IMR-90 (cell line): ENCODE results near the gene MIPEP. TPM values are rescaled to one million over a fixed set of nuclear protein-coding genes. Genes with fewer than 3 reads are reported as not detected.

Experiments used
- ATAC-seq: fragments of 200-7000 bp; cut with Tn5 transposase; 2 replicates; pipeline ENCODE4 v1.9.1; 2020; ENCODE audit warnings: low read depth, mild to moderate bottlenecking, moderate library complexity
- BruUV-seq: library from RNA; stranded (reverse); fragments of 400-500 nt; replicated peaks from 2 replicates; lab custom pipeline; 2021; lab: Mats Ljungman, UMichigan
- CTCF ChIA-PET: fragments of 300-600 bp; formaldehyde crosslinking; extraction: SDS; loops from one replicate; lab custom pipeline; 2021; ENCODE audit warnings: antibody characterized with exemption; lab: Yijun Ruan, JAX
- POLR2A ChIA-PET: fragments of 300-600 bp; sonication (Branson Sonifier 250); formaldehyde crosslinking; loops from one replicate; lab custom pipeline; 2022; ENCODE audit warnings: antibody characterized with exemption; ENCODE audit not compliant: unreplicated experiment; lab: Charles Lee
- DNase-seq: peaks from one replicate; pipeline ENCODE4 v3.0.0; 2013
- H2AFZ ChIP-seq: replicated peaks from 2 replicates; pipeline ENCODE3; 2013; ENCODE audit warnings: low read length, mild to moderate bottlenecking; ENCODE audit not compliant: poor library complexity
- H2AK5ac ChIP-seq: 2 replicates; pipeline ENCODE4 v1.6.1; 2013; ENCODE audit warnings: low read depth, low read length, inconsistent platforms
- H2AK9ac ChIP-seq: replicated peaks from 2 replicates; pipeline ENCODE3; 2013; ENCODE audit warnings: mild to moderate bottlenecking, low read depth, low read length, moderate library complexity; ENCODE audit not compliant: poor library complexity
- H2BK120ac ChIP-seq: 2 replicates; pipeline ENCODE4 v1.6.1; 2013; ENCODE audit warnings: low read depth, low read length, inconsistent platforms
- H2BK15ac ChIP-seq: 3 replicates; pipeline ENCODE4 v1.6.1; 2013; ENCODE audit warnings: low read depth, low read length, inconsistent platforms
- H2BK20ac ChIP-seq: 2 replicates; pipeline ENCODE4 v1.6.1; 2013; ENCODE audit warnings: low read depth, mild to moderate bottlenecking, inconsistent platforms, low read length, moderate library complexity
- H2BK5ac ChIP-seq: 2 replicates; pipeline ENCODE4 v1.6.1; 2013; ENCODE audit warnings: mild to moderate bottlenecking, low read depth, low read length, inconsistent platforms; ENCODE audit not compliant: poor library complexity, severe bottlenecking
- H3K14ac ChIP-seq: replicated peaks from 2 replicates; pipeline ENCODE4 v1.6.1; 2013; ENCODE audit warnings: low read depth, low read length, inconsistent platforms
- H3K18ac ChIP-seq: 2 replicates; pipeline ENCODE4 v1.6.1; 2013; ENCODE audit warnings: low read depth, low read length, control low read depth
- H3K23ac ChIP-seq: 2 replicates; pipeline ENCODE4 v1.6.1; 2013; ENCODE audit warnings: low read depth, low read length, inconsistent platforms
- H3K27ac ChIP-seq: 2 replicates; pipeline ENCODE4 v1.5.1; 2013; ENCODE audit warnings: mild to moderate bottlenecking, control low read depth, low read length; ENCODE audit not compliant: insufficient read depth
- H3K27me3 ChIP-seq: 2 replicates; pipeline ENCODE4 v1.6.1; 2013; ENCODE audit warnings: low read length; ENCODE audit not compliant: control insufficient read depth, insufficient read depth
- H3K36me3 ChIP-seq: 2 replicates; pipeline ENCODE4 v1.6.1; 2013; ENCODE audit warnings: low read length, mixed read lengths; ENCODE audit not compliant: control insufficient read depth, insufficient read depth
- H3K4ac ChIP-seq: 2 replicates; pipeline ENCODE4 v1.6.1; 2013; ENCODE audit warnings: low read depth, low read length, inconsistent platforms
- H3K4me1 ChIP-seq: 2 replicates; pipeline ENCODE4 v1.6.1; 2013; ENCODE audit warnings: low read length, mixed read lengths; ENCODE audit not compliant: control insufficient read depth, insufficient read depth
- H3K4me2 ChIP-seq: 2 replicates; pipeline ENCODE4 v1.6.1; 2013; ENCODE audit warnings: low read depth, mild to moderate bottlenecking, control low read depth, low read length, moderate library complexity
- H3K4me3 ChIP-seq: 2 replicates; pipeline ENCODE4 v1.5.1; 2013; ENCODE audit warnings: low read depth, mild to moderate bottlenecking, control low read depth, low read length, moderate library complexity; ENCODE audit not compliant: insufficient read depth
- H3K56ac ChIP-seq: 2 replicates; pipeline ENCODE4 v1.6.1; 2013; ENCODE audit warnings: low read length, inconsistent platforms; ENCODE audit not compliant: insufficient read depth; ENCODE audit errors: extremely low read depth
- H3K79me1 ChIP-seq, 2 experiments: 2 replicates each; pipeline ENCODE4 v1.6.1; 2013; ENCODE audit warnings: low read length in 2 of 2, inconsistent platforms in 1 of 2, low read depth in 1 of 2
- H3K9ac ChIP-seq: 2 replicates; pipeline ENCODE4 v1.6.1; 2013; ENCODE audit warnings: low read depth, low read length, control low read depth
- H3K9me1 ChIP-seq: 2 replicates; pipeline ENCODE4 v1.6.1; 2013; ENCODE audit warnings: low read length, inconsistent platforms; ENCODE audit not compliant: insufficient read depth
- H3K9me3 ChIP-seq: 2 replicates; pipeline ENCODE4 v1.6.1; 2013; ENCODE audit warnings: low read length; ENCODE audit not compliant: control insufficient read depth, insufficient read depth
- H4K20me1 ChIP-seq: 2 replicates; pipeline ENCODE4 v1.6.1; 2013; ENCODE audit warnings: low read length, inconsistent platforms; ENCODE audit not compliant: insufficient read depth
- H4K5ac ChIP-seq: 2 replicates; pipeline ENCODE4 v1.6.1; 2013; ENCODE audit warnings: mild to moderate bottlenecking, low read depth, low read length, control low read depth
- H4K8ac ChIP-seq, 2 experiments: 2 replicates each; pipeline ENCODE4 v1.6.1; 2013; ENCODE audit warnings: low read depth in 2 of 2, low read length in 2 of 2, control low read depth in 1 of 2, inconsistent platforms in 1 of 2
- H4K91ac ChIP-seq: 2 replicates; pipeline ENCODE4 v1.6.1; 2013; ENCODE audit warnings: low read depth, low read length, inconsistent platforms; ENCODE audit not compliant: insufficient read depth
- BHLHE40 ChIP-seq: fragments of 150-350 bp; IDR thresholded peaks from 2 replicates; pipeline ENCODE4 v1.6.1; 2016; ENCODE audit warnings: mild to moderate bottlenecking, low read depth, low read length
- CEBPB ChIP-seq: IDR thresholded peaks from 2 replicates; pipeline ENCODE4 v1.6.1; 2012; ENCODE audit warnings: low read depth, low read length, improper control_type of control experiment
- CHD1 ChIP-seq: IDR thresholded peaks from 2 replicates; pipeline ENCODE4 v1.6.1; 2012; ENCODE audit warnings: low read depth, low read length, improper control_type of control experiment
- FOS ChIP-seq: fragments of 150-350 bp; IDR thresholded peaks from 2 replicates; pipeline ENCODE4 v1.6.1; 2016; ENCODE audit warnings: low read depth, low read length
- MAFK ChIP-seq: IDR thresholded peaks from 2 replicates; pipeline ENCODE4 v1.6.1; 2012; ENCODE audit warnings: low read depth, low read length, improper control_type of control experiment
- MXI1 ChIP-seq: IDR thresholded peaks from 2 replicates; pipeline ENCODE4 v1.6.1; 2012; ENCODE audit warnings: low read depth, mild to moderate bottlenecking, low read length, moderate library complexity, borderline replicate concordance
- NFE2L2 ChIP-seq: fragments of 150-350 bp; IDR thresholded peaks from 2 replicates; pipeline ENCODE4 v1.6.1; 2016; ENCODE audit warnings: low read depth, mild to moderate bottlenecking, low read length
- POLR2A ChIP-seq: IDR thresholded peaks from 2 replicates; pipeline ENCODE4 v1.6.1; 2012; ENCODE audit warnings: mild to moderate bottlenecking, low read depth, low read length
- RAD21 ChIP-seq: IDR thresholded peaks from 2 replicates; pipeline ENCODE4 v1.6.1; 2012; ENCODE audit warnings: low read length, improper control_type of control experiment
- RCOR1 ChIP-seq: IDR thresholded peaks from 2 replicates; pipeline ENCODE4 v1.6.1; 2012; ENCODE audit warnings: mild to moderate bottlenecking, low read length, improper control_type of control experiment; ENCODE audit not compliant: insufficient replicate concordance
- WGBS, 2 experiments: methylation state at CpG; one replicate each; pipeline versions ENCODE4 v1.1.5 to v1.1.7; 2013; ENCODE audit warnings: missing lambda C conversion rate in 2 of 2; ENCODE audit not compliant: insufficient read length in 1 of 2; ENCODE audit errors: extremely low coverage in 2 of 2; 5-methylcytosine and 5-hydroxymethylcytosine counted together
- dilution Hi-C: fragments of 300-500 bp; cut with HindIII; formaldehyde crosslinking; loops from one replicate; pipeline ENCODE4 v1.14.3; 2018; ENCODE audit warnings: low sequenced_read_pairs; ENCODE audit not compliant: unreplicated experiment
- in situ Hi-C: fragments of 300-500 bp; cut with MboI; formaldehyde crosslinking; loops from 3 replicates; pipeline ENCODE4 v1.14.3; 2019; ENCODE audit warnings: low sequenced_read_pairs, inconsistent platforms, mixed read lengths
- intact Hi-C: fragments of 100-400 bp; cut with micrococcal nuclease; formaldehyde crosslinking; loops from 2 replicates; pipeline ENCODE4 v1.10.0; 2022
- polyA plus RNA-seq, 3 experiments: library from polyadenylated mRNA; depleted of rRNA; stranded (reverse); fragments of >200 nt; gene quantifications; 2 replicates each; pipeline ENCODE4 v1.2.3, GENCODE V29; 2012; ENCODE audit warnings: low replicate concordance in 1 of 3
- total RNA-seq: library from RNA; depleted of rRNA; stranded (reverse); fragments of >200 nt; gene quantifications from 2 replicates; pipeline ENCODE4 v1.2.3, GENCODE V29; 2012
- TF ChIP-seq, protein P1 (sequence below): fragments of 150-350 bp; IDR thresholded peaks from 2 replicates; pipeline ENCODE4 v1.6.1; 2016; ENCODE audit warnings: low read depth, mild to moderate bottlenecking, low read length, moderate library complexity, borderline replicate concordance
- TF ChIP-seq, protein P2 (sequence below): conservative IDR thresholded peaks from 2 replicates; pipeline ENCODE4 v1.5.1; 2012; ENCODE audit warnings: mild to moderate bottlenecking, low read depth, low read length, improper control_type of control experiment

The MIPEP gene
- total and polyA plus RNA-seq, 2 of the 4 experiments (the other 2 are of a cell fraction), result 15.0 to 21.5 TPM

DNA sequence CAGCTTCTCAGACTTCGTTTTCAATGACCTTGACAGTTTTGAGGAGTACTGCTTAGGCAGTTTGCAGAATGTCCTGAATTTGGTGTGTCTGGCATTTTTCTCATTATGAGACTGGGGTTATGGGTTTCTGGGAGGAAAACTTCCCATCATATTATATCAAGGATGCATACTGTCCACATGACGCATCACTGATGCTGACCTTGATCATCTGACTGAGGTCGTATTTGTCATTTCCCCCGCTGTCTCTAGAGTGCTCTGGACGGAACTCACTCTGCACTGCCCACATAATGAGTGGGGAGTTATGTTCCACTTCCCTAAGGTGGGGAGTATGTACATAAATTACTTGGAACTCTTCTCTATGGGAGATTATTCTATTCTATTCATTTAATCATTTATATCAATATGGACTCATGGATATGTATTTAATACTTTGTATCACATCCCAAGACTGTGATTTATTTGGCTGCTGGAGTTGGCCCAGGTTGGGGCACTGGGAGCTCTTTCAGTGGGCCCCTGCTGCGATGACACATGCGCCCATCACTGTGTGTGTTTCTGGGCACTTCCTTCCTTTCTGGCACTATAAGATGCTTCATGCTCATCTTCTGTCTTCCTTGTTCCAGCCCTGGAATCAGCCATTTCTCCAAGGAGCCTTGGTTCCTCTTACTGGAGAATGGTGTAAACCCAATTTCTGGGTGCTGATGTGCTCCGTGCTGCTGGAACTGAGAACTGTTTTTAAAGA lies 138.6 kb downstream of the MIPEP start:
- peak overlapping the region; percentile 44; the same call in 1 of the 2 replicates for H3K23ac ChIP-seq
- H4K20me1 ChIP-seq, result no peaks in the 10 kb centered on the region
- H2BK15ac ChIP-seq, result peak overlapping the region; percentile 55; the same call in 2 of the 3 replicates
- POLR2A ChIA-PET, result no interaction called here
- peak overlapping the region; percentile 82; the same call in 1 of the 2 replicates for H3K27ac ChIP-seq
- peak overlapping the region; percentile 84 for H4K5ac ChIP-seq
- no TSS peak for BruUV-seq
- peaks cover 30% of the 10 kb centered on the region for H3K4me1 ChIP-seq
- H4K91ac ChIP-seq, result peak overlapping the region; percentile 90
- no peak overlapping the region for H3K4me2 ChIP-seq
- ATAC-seq, result no peak
- no peaks in the 10 kb centered on the region for H3K9me3 ChIP-seq
- H3K56ac ChIP-seq, result peak overlapping the region; percentile 2; the same call in 1 of the 2 replicates
- intact Hi-C loops (loop anchor here (5.0 kb wide), 1 partner anchor 73 kb away; no protein-coding TSS in a partner anchor), dilution Hi-C loops (no loop called here), in situ Hi-C loops (no loop called here)
- CTCF ChIA-PET, result interaction anchor here (0.8 to 1.2 kb wide), 3 partner anchors 8 to 38 kb away, joined by 3 read pairs; no protein-coding TSS in a partner anchor
- H3K36me3 ChIP-seq, result peaks cover 4% of the 10 kb centered on the region; the same call in 1 of the 2 replicates
- H2AK5ac ChIP-seq, result peak overlapping the region; percentile 94
- no peak overlapping the region for H3K9ac ChIP-seq
- no peak overlapping the region for H3K4me3 ChIP-seq
- H2BK5ac ChIP-seq, result peak overlapping the region; percentile 96
- TF ChIP-seq BHLHE40 (no peak), MXI1 (no peak), NFE2L2 (no peak), POLR2A (no peak), CHD1 (no peak), RAD21 (no peak), RCOR1 (no peak), MAFK (no peak), CEBPB (no peak), FOS (no peak)
- TF ChIP-seq, protein P1, sequence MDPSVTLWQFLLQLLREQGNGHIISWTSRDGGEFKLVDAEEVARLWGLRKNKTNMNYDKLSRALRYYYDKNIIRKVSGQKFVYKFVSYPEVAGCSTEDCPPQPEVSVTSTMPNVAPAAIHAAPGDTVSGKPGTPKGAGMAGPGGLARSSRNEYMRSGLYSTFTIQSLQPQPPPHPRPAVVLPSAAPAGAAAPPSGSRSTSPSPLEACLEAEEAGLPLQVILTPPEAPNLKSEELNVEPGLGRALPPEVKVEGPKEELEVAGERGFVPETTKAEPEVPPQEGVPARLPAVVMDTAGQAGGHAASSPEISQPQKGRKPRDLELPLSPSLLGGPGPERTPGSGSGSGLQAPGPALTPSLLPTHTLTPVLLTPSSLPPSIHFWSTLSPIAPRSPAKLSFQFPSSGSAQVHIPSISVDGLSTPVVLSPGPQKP, result no peak
- TF ChIP-seq, protein P2, sequence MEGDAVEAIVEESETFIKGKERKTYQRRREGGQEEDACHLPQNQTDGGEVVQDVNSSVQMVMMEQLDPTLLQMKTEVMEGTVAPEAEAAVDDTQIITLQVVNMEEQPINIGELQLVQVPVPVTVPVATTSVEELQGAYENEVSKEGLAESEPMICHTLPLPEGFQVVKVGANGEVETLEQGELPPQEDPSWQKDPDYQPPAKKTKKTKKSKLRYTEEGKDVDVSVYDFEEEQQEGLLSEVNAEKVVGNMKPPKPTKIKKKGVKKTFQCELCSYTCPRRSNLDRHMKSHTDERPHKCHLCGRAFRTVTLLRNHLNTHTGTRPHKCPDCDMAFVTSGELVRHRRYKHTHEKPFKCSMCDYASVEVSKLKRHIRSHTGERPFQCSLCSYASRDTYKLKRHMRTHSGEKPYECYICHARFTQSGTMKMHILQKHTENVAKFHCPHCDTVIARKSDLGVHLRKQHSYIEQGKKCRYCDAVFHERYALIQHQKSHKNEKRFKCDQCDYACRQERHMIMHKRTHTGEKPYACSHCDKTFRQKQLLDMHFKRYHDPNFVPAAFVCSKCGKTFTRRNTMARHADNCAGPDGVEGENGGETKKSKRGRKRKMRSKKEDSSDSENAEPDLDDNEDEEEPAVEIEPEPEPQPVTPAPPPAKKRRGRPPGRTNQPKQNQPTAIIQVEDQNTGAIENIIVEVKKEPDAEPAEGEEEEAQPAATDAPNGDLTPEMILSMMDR, result no peak
- peak overlapping the region; percentile 74 for H3K4ac ChIP-seq
- DNase-seq, result peak; percentile 27
- H2BK20ac ChIP-seq, result peak overlapping the region; percentile 91
- no peaks in the 10 kb centered on the region for H3K27me3 ChIP-seq
- H3K79me1 ChIP-seq, result peaks cover 0 to 7% of the 10 kb centered on the region in 2 experiments; a peak in 2 of 4 replicates
- WGBS, 2 experiments, result no CpG with 5 or more reads among the region's 8 CpGs
- peak overlapping the region; percentile 92 for H3K18ac ChIP-seq
- peak overlapping the region; percentile 67 for H3K14ac ChIP-seq
- peak overlapping the region; percentile 82 for H2BK120ac ChIP-seq
- no peak overlapping the region for H2AFZ ChIP-seq
- H4K8ac ChIP-seq, result peak overlapping the region; percentile 4 to 58; a peak in 3 of 4 replicates
- peaks cover 25% of the 10 kb centered on the region for H3K9me1 ChIP-seq
- H2AK9ac ChIP-seq, result no peak overlapping the region
